HUES6 (cell line): ENCODE measurements around the gene NHSL1.

Source experiments
- H3K27ac ChIP-seq: 2 replicates; pipeline ENCODE4 v1.7.0; 2013; ENCODE audit warnings: low read depth, mild to moderate bottlenecking, low read length, inconsistent platforms
- H3K27me3 ChIP-seq: 2 replicates; pipeline ENCODE4 v1.6.1; 2013; ENCODE audit warnings: low read length; ENCODE audit not compliant: control insufficient read depth, insufficient read depth
- H3K36me3 ChIP-seq: 2 replicates; pipeline ENCODE4 v1.6.1; 2013; ENCODE audit warnings: low read length; ENCODE audit not compliant: control insufficient read depth, insufficient read depth
- H3K4me1 ChIP-seq: 2 replicates; pipeline ENCODE4 v1.6.1; 2013; ENCODE audit warnings: low read length; ENCODE audit not compliant: control insufficient read depth, insufficient read depth
- H3K4me3 ChIP-seq: 2 replicates; pipeline ENCODE4 v1.5.1; 2013; ENCODE audit warnings: low read depth, low read length
- H3K9ac ChIP-seq: one replicate; pipeline ENCODE4 v1.6.1; 2013; ENCODE audit warnings: mild to moderate bottlenecking, low read length
- H3K9me3 ChIP-seq: 2 replicates; pipeline ENCODE4 v1.6.1; 2013; ENCODE audit warnings: low read depth, low read length; ENCODE audit not compliant: control insufficient read depth, insufficient read depth

Gene NHSL1

GRCh38 chr6:138377844-138378243 lies 121.5 kb downstream of the NHSL1 start, which contains the start of gene SMIM28:
SMIM28 (plus strand) TSS chr6:138377905; CDS start chr6:138378073, 168 bp downstream.
- H3K9me3 ChIP-seq: no peaks in the 10 kb centered on the region
- H3K9ac ChIP-seq: no peak within 1 kb of the TSS
- H3K36me3 ChIP-seq: no peaks in the 10 kb centered on the region
- H3K4me3 ChIP-seq: no peak within 1 kb of the TSS
- no peaks in the 10 kb centered on the region for H3K27me3 ChIP-seq
- peak within 1 kb of the TSS; percentile 0; the same call in 1 of the 2 replicates for H3K27ac ChIP-seq
- H3K4me1 ChIP-seq: peaks cover 19% of the 10 kb centered on the region

GRCh38 chr6:138377042-138377441 lies 122.3 kb downstream of the NHSL1 start:
- H3K9me3 ChIP-seq: no peaks in the 10 kb centered on the region
- no peak overlapping the region for H3K4me3 ChIP-seq
- H3K36me3 ChIP-seq: no peaks in the 10 kb centered on the region
- no peak overlapping the region for H3K27ac ChIP-seq
- no peak overlapping the region for H3K9ac ChIP-seq
- no peaks in the 10 kb centered on the region for H3K27me3 ChIP-seq
- H3K4me1 ChIP-seq: peaks cover 17% of the 10 kb centered on the region

DNA sequence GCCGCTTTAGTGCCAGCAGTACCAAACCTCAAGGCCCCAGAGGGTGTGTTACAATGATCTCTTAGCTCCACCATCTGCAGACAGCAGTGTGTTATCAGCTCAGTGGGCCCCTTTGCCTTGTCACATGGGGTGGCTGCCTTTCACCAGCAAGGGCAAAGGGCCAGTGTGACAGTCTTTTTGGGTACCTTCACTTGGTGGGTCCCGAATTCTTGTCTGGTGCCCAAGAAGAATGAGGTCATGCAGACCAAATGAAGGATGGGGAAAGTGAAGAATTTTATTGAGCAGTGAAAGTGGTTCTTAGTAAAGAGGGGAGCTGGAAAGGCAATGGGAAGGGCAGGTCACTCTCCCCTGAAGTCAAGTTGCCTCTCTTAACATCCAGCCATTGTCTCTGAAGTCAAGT lies 124.5 kb downstream of the NHSL1 start:
- no peaks in the 10 kb centered on the region for H3K9me3 ChIP-seq
- H3K4me1 ChIP-seq: peaks cover 26% of the 10 kb centered on the region
- H3K27ac ChIP-seq: no peak overlapping the region
- no peaks in the 10 kb centered on the region for H3K27me3 ChIP-seq
- no peaks in the 10 kb centered on the region for H3K36me3 ChIP-seq
- no peak overlapping the region for H3K4me3 ChIP-seq
- H3K9ac ChIP-seq: no peak overlapping the region

- Histone ChIP-seq H3K27me3 (no peaks in the 10 kb centered on the region), H3K4me3 (no peak overlapping the region), H3K9me3 (no peaks in the 10 kb centered on the region), H3K36me3 (no peaks in the 10 kb centered on the region), H3K4me1 (peaks cover 27% of the 10 kb centered on the region), H3K27ac (no peak overlapping the region), H3K9ac (no peak overlapping the region)
These were observed 125.1 kb downstream of the NHSL1 start for GRCh38 chr6:138374230-138374629.

- Histone ChIP-seq H3K27me3 (no peaks in the 10 kb centered on the region), H3K27ac (no peak overlapping the region), H3K9ac (no peak overlapping the region), H3K4me3 (no peak overlapping the region), H3K36me3 (no peaks in the 10 kb centered on the region), H3K9me3 (no peaks in the 10 kb centered on the region), H3K4me1 (peaks cover 15% of the 10 kb centered on the region)
These were observed 126.4 kb downstream of the NHSL1 start for GRCh38 chr6:138372711-138373463.
